T-helper 2 cell (primary cell): Measurements from ENCODE around the gene ADRA2B.
"Not testable (repeated sequence)": the region's sequence is repeated elsewhere in the genome, so short reads cannot be mapped to it uniquely, and the experiment has no call there.

ENCODE experiments used
- DNase-seq, 5 experiments: peaks; one replicate each; pipeline versions ENCODE4 v3.0.0 to v3.0.0-alpha.2; 2012 to 2022

The ADRA2B gene

GRCh38 chr2:96150007-96150640 lies 33.8 kb upstream of the ADRA2B start:
- no peak for DNase-seq

GRCh38 chr2:96148410-96149217 lies 32.2 kb upstream of the ADRA2B start:
- peak; percentile 87 to 99 (median 97) for DNase-seq

- DNase-seq = no peak
These were observed 31.3 kb upstream of the ADRA2B start for GRCh38 chr2:96147593-96148201.

GRCh38 chr2:96146881-96147592 lies 30.7 kb upstream of the ADRA2B start:
- DNase-seq = peak in 2 of 5 experiments; percentile 44 to 62

- peak; percentile 68 to 94 (median 85) for DNase-seq
These were observed 29.9 kb upstream of the ADRA2B start for GRCh38 chr2:96146153-96146880.

- no peak for DNase-seq
These were observed 29.4 kb upstream of the ADRA2B start for GRCh38 chr2:96145848-96146152.

GRCh38 chr2:96145036-96145847 lies 28.9 kb upstream of the ADRA2B start, which contains the start of gene DUSP2:
DUSP2 (minus strand) TSS chr2:96145440; CDS start chr2:96145354, 86 bp downstream.
- DNase-seq = peak; percentile 72 to 94 (median 83)

GRCh38 chr2:96144481-96145035 lies 28.2 kb upstream of the ADRA2B start:
- DNase-seq = peak in 2 of 5 experiments; percentile 40 to 54

- DNase-seq = peak in 3 of 5 experiments; percentile 16 to 64 (median 28)
These were observed 27.6 kb upstream of the ADRA2B start for GRCh38 chr2:96143848-96144480.

GRCh38 chr2:96143231-96143847 lies 27.0 kb upstream of the ADRA2B start:
- DNase-seq = peak in 1 of 5 experiments; percentile 8

- peak; percentile 53 to 71 (median 67) for DNase-seq
These were observed 26.1 kb upstream of the ADRA2B start for GRCh38 chr2:96142217-96143113.

GRCh38 chr2:96141624-96141967 lies 25.2 kb upstream of the ADRA2B start:
- not testable (repeated sequence) for DNase-seq

- DNase-seq = no peak
These were observed 24.7 kb upstream of the ADRA2B start for GRCh38 chr2:96140941-96141623.

- DNase-seq = no peak
These were observed 22.9 kb upstream of the ADRA2B start for GRCh38 chr2:96139181-96139758.

GRCh38 chr2:96138179-96139145 lies 22.1 kb upstream of the ADRA2B start, which contains the start of gene ASTL:
ASTL (minus strand) TSS chr2:96138502; CDS start chr2:96138436, 66 bp downstream.
- peak in 4 of 5 experiments; percentile 39 to 67 (median 62) for DNase-seq

GRCh38 chr2:96137321-96138178 lies 21.2 kb upstream of the ADRA2B start:
- DNase-seq = no peak
